Adrenal gland (tissue), 12 donors: ENCODE data around the gene DSE. TPM values are rescaled to one million over a fixed set of nuclear protein-coding genes. Genes with fewer than 3 reads are reported as not detected.

Experiments used
- DNase-seq, 7 donors: peaks; one replicate each; pipeline ENCODE4 v3.0.0-alpha.2; 2019 to 2020
- H3K27ac ChIP-seq, 5 donors: fragments of 200-600 bp; sonication (generic) in 4 of 5; 1 replicate in 3 of 5; 2 replicates in 2 of 5; pipeline versions ENCODE4 v1.5.1 to v1.8.0; 2016 to 2020; ENCODE audit warnings: mild to moderate bottlenecking in 1 of 5
- H3K27me3 ChIP-seq: fragments of 200-600 bp; 2 replicates; pipeline ENCODE4 v1.8.0; 2021
- H3K36me3 ChIP-seq, 2 donors: fragments of 200-600 bp; replicated peaks in 1 of 2; 1 replicate in 1 of 2; 2 replicates in 1 of 2; pipeline versions ENCODE4 v1.5.1 to v1.8.0; 2018 to 2022
- H3K4me1 ChIP-seq, 2 donors: fragments of 200-600 bp; replicated peaks in 1 of 2; 1 replicate in 1 of 2; 2 replicates in 1 of 2; pipeline versions ENCODE4 v1.5.1 to v1.8.0; 2018 to 2021
- H3K4me3 ChIP-seq, 4 donors: fragments of 200-600 bp; sonication (generic) in 3 of 4; one replicate each; pipeline ENCODE4 v1.5.1; 2016 to 2018
- H3K9me3 ChIP-seq, 3 donors: fragments of 200-600 bp; sonication (generic) in 1 of 3; replicated peaks in 1 of 3; 1 replicate in 2 of 3; 2 replicates in 1 of 3; pipeline versions ENCODE4 v1.5.1 to v1.8.0; 2016 to 2021
- CTCF ChIP-seq, 6 experiments: fragments of 450-650 bp in 4 of 6; fragments of 200-600 bp in 2 of 6; sonication (generic) in 1 of 6; IDR thresholded peaks; 1 replicate in 5 of 6; 2 replicates in 1 of 6; pipeline versions ENCODE4 v1.5.1 to v1.8.0; 2016 to 2021; ENCODE audit warnings: antibody characterized with exemption in 6 of 6, mild to moderate bottlenecking in 2 of 6, moderate library complexity in 1 of 6
- POLR2A ChIP-seq, 2 donors: fragments of 450-650 bp; IDR thresholded peaks; one replicate each; pipeline ENCODE4 v1.6.1; 2017; ENCODE audit warnings: antibody characterized with exemption in 2 of 2, mild to moderate bottlenecking in 2 of 2, moderate library complexity in 1 of 2
- WGBS, 4 donors: extraction: QIAGEN DNeasy Blood & Tissue Kit in 2 of 4; methylation state at CpG; one replicate each; pipeline versions ENCODE4 v1.1.5 to v1.1.7; 2013 to 2017; 5-methylcytosine and 5-hydroxymethylcytosine counted together
- intact Hi-C, 2 donors: fragments of 100-400 bp; cut with DNase I; formaldehyde crosslinking; loops; one replicate each; pipeline versions ENCODE4 v1.14.1 to v1.15.0; 2022 to 2023
- polyA plus RNA-seq, 3 donors: library from polyadenylated mRNA; stranded (reverse); fragments of 200-250 nt in 2 of 3; fragments of 350-450 nt in 1 of 3; fragmentation: Illumina TruSeq in 1 of 3; extraction: RNeasy Lipid Tissue Mini Kit (QIAGEN cat#74804) in 1 of 3; gene quantifications; one replicate each; pipeline ENCODE4 v1.2.3, GENCODE V29; 2013 to 2014
- total RNA-seq, 9 donors: library from RNA; depleted of rRNA in 4 of 9; stranded (reverse); fragments of >200 nt in 4 of 9; fragments of 120-200 nt in 1 of 9; fragmentation: NEBNext Ultra II Directional in 1 of 9; extraction: Animal tissue kit (Norgen Biotek cat#: 25700) in 1 of 9; gene quantifications; one replicate each; pipeline versions ENCODE4 v1.1.0 to v1.2.4, GENCODE V29; 2013 to 2023
- donor health status: healthy with polysubstance abuse.
- donor health status: Bipolar disorder and iron deficiency.
- donor health status: DM: yes; HTN: yes; CAD: no.
- donor health status: DM: no; HTN: no; CAD: no.
- donor health status: DM: no; HTN: no; CAD: no.
- donor health status: DM: yes; HTN: yes; CAD: no.

DSE gene
- total and polyA plus RNA-seq, 12 donors, result 7.7 to 67.4 (median 35.0) TPM

- Histone ChIP-seq H3K36me3 (no peaks in the 10 kb centered on the region), H3K27ac (no peak overlapping the region), H3K4me3 (no peak overlapping the region), H3K27me3 (no peaks in the 10 kb centered on the region), H3K9me3 (no peaks in the 10 kb centered on the region), H3K4me1 (peaks cover 3 to 16% of the 10 kb centered on the region in 2 donors)
- TF ChIP-seq POLR2A (IDR thresholded peaks at IDR 0.05) (no peak), CTCF (IDR thresholded peaks at IDR 0.05) (no peak)
- intact Hi-C loops, result no loop called here
- no peak for DNase-seq
- 76 to 87% (median 81%) methylated on average over 1 of the region's 1 CpG for WGBS, 4 donors
Observed at GRCh38 chr6:116446399-116446798, 75.7 kb downstream of the DSE start.

GRCh38 chr6:116447052-116447451, 76.3 kb downstream of the DSE start:
- Histone ChIP-seq H3K9me3 (no peaks in the 10 kb centered on the region), H3K27me3 (no peaks in the 10 kb centered on the region), H3K4me3 (no peak overlapping the region), H3K36me3 (no peaks in the 10 kb centered on the region), H3K4me1 (peaks cover 3 to 16% of the 10 kb centered on the region in 2 donors), H3K27ac (peak overlapping the region in 1 of 5 donors; percentile 53)
- intact Hi-C loops, result no loop called here
- TF ChIP-seq POLR2A (IDR thresholded peaks at IDR 0.05) (no peak), CTCF (IDR thresholded peaks at IDR 0.05) (no peak)
- DNase-seq, result no peak
- 48 to 64% (median 56%) methylated on average over 3 of the region's 3 CpGs for WGBS, 4 donors

GRCh38 chr6:116447496-116448011, 76.8 kb downstream of the DSE start:
- H3K27ac ChIP-seq, result peak overlapping the region in 1 of 5 donors; percentile 23
- WGBS, 4 donors, result 7 to 14% (median 8%) methylated on average over 2 of the region's 2 CpGs

GRCh38 chr6:116449565-116449964, 78.8 kb downstream of the DSE start:
- WGBS, 4 donors, result 81 to 88% (median 86%) methylated on average over 1 of the region's 1 CpG
- H3K4me1 ChIP-seq, result peaks cover 3 to 16% of the 10 kb centered on the region in 2 donors
- no peak for TF ChIP-seq CTCF (IDR thresholded peaks at IDR 0.05)
- TF ChIP-seq POLR2A (IDR thresholded peaks at IDR 0.05), result no peak

More at GRCh38 chr6:116447496-116448011, 76.8 kb downstream of the DSE start:
- no peaks in the 10 kb centered on the region for H3K36me3 ChIP-seq
- intact Hi-C loops, result no loop called here
- peaks cover 3 to 16% of the 10 kb centered on the region in 2 donors for H3K4me1 ChIP-seq
- no peak overlapping the region for H3K4me3 ChIP-seq
- no peaks in the 10 kb centered on the region for H3K9me3 ChIP-seq
- peak in 3 of 7 donors; percentile 40 to 47 (median 43) for DNase-seq
- H3K27me3 ChIP-seq, result no peaks in the 10 kb centered on the region
- TF ChIP-seq CTCF (IDR thresholded peaks at IDR 0.05) (no peak), POLR2A (IDR thresholded peaks at IDR 0.05) (no peak)

More at GRCh38 chr6:116449565-116449964, 78.8 kb downstream of the DSE start:
- no peak overlapping the region for H3K4me3 ChIP-seq
- intact Hi-C loops, result no loop called here
- no peaks in the 10 kb centered on the region for H3K36me3 ChIP-seq
- no peaks in the 10 kb centered on the region for H3K27me3 ChIP-seq
- no peaks in the 10 kb centered on the region for H3K9me3 ChIP-seq
- no peak for DNase-seq
- no peak overlapping the region for H3K27ac ChIP-seq
